SK-N-SH treated with all-trans-retinoic acid at 6 μM for 48 hours (cell line): Measurements from ENCODE around the gene CIAPIN1.

ENCODE experiments used
- ARNTL ChIP-seq: fragments of 450-650 bp; formaldehyde crosslinking; IDR thresholded peaks from 2 replicates; pipeline ENCODE4 v1.5.0; 2020; ENCODE audit warnings: low read depth, mild to moderate bottlenecking, moderate library complexity, borderline replicate concordance
- ISL1 ChIP-seq: fragments of 250-450 bp; sonication (Bioruptor Pico); IDR thresholded peaks from 2 replicates; pipeline ENCODE4 v2.1.2; 2022; ENCODE audit warnings: mild to moderate bottlenecking, moderate library complexity
- OSR1 ChIP-seq: fragments of 250-450 bp; sonication (Bioruptor Pico); IDR thresholded peaks from 2 replicates; pipeline ENCODE4 v1.8.0; 2022; ENCODE audit warnings: moderate library complexity, mild to moderate bottlenecking, inconsistent platforms
- POU6F1 ChIP-seq: fragments of 250-450 bp; sonication (Bioruptor Pico); IDR thresholded peaks from 2 replicates; pipeline ENCODE4 v1.8.0; 2021; ENCODE audit warnings: low read depth, mild to moderate bottlenecking, moderate library complexity, borderline replicate concordance
- PPARA ChIP-seq: fragments of 250-450 bp; sonication (Bioruptor Pico); IDR thresholded peaks from 2 replicates; pipeline ENCODE4 v1.5.0; 2020; ENCODE audit warnings: mild to moderate bottlenecking, borderline replicate concordance
- RARB ChIP-seq: fragments of 250-450 bp; sonication (Bioruptor Pico); IDR thresholded peaks from 2 replicates; pipeline ENCODE4 v1.8.0; 2021; ENCODE audit warnings: mild to moderate bottlenecking, moderate library complexity
- SNAI2 ChIP-seq: fragments of 250-450 bp; sonication (Bioruptor Pico); IDR thresholded peaks from 2 replicates; pipeline ENCODE4 v1.5.0; 2020; ENCODE audit warnings: mild to moderate bottlenecking, moderate library complexity
- TSHZ2 ChIP-seq: fragments of 250-450 bp; sonication (Bioruptor Pico); IDR thresholded peaks from 2 replicates; pipeline ENCODE4 v1.5.0; 2020; ENCODE audit warnings: mild to moderate bottlenecking, moderate library complexity
- ZFP3 ChIP-seq: fragments of 250-450 bp; sonication (Bioruptor Pico); IDR thresholded peaks from 2 replicates; pipeline ENCODE4 v1.5.0; 2020; ENCODE audit warnings: mild to moderate bottlenecking, moderate library complexity
- TF ChIP-seq, protein P1 (sequence below): fragments of 250-450 bp; sonication (Bioruptor Pico); IDR thresholded peaks from 2 replicates; pipeline ENCODE4 v1.8.0; 2020; ENCODE audit warnings: mild to moderate bottlenecking, moderate library complexity, borderline replicate concordance
- TF ChIP-seq, protein P2 (sequence below): fragments of 250-450 bp; sonication (Bioruptor Pico); IDR thresholded peaks from 2 replicates; pipeline ENCODE4 v1.5.1; 2020; ENCODE audit warnings: low read depth, mild to moderate bottlenecking, moderate library complexity

DNA sequence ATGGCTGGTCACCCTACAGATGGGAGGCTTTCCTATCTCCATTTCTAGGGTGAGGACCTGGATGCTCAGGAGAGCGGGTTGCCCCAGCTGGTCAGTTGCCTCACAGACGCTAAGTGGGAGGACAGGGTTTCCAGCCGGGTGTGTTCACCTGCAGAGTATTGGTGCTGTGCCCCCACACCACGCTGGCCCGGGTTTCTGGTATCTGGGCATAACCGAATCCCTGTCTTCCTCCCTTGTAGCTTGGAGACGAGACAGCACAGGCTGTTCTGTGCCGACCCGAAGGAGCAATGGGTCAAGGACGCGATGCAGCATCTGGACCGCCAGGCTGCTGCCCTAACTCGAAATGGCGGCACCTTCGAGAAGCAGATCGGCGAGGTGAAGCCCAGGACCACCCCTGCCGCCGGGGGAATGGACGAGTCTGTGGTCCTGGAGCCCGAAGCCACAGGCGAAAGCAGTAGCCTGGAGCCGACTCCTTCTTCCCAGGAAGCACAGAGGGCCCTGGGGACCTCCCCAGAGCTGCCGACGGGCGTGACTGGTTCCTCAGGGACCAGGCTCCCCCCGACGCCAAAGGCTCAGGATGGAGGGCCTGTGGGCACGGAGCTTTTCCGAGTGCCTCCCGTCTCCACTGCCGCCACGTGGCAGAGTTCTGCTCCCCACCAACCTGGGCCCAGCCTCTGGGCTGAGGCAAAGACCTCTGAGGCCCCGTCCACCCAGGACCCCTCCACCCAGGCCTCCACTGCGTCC, 65.2 kb downstream of the CIAPIN1 start:
- TF ChIP-seq RARB = no peak
- no peak for TF ChIP-seq OSR1 (CRISPR knock-in tag)
- no peak for TF ChIP-seq ZFP3 (CRISPR knock-in tag)
- TF ChIP-seq, protein P1, sequence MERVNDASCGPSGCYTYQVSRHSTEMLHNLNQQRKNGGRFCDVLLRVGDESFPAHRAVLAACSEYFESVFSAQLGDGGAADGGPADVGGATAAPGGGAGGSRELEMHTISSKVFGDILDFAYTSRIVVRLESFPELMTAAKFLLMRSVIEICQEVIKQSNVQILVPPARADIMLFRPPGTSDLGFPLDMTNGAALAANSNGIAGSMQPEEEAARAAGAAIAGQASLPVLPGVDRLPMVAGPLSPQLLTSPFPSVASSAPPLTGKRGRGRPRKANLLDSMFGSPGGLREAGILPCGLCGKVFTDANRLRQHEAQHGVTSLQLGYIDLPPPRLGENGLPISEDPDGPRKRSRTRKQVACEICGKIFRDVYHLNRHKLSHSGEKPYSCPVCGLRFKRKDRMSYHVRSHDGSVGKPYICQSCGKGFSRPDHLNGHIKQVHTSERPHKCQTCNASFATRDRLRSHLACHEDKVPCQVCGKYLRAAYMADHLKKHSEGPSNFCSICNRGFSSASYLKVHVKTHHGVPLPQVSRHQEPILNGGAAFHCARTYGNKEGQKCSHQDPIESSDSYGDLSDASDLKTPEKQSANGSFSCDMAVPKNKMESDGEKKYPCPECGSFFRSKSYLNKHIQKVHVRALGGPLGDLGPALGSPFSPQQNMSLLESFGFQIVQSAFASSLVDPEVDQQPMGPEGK (CRISPR knock-in tag) = no peak
- TF ChIP-seq SNAI2 = no peak
- no peak for TF ChIP-seq ARNTL
- no peak for TF ChIP-seq ISL1 (CRISPR knock-in tag)
- TF ChIP-seq TSHZ2 (CRISPR knock-in tag) = no peak
- TF ChIP-seq, protein P2, sequence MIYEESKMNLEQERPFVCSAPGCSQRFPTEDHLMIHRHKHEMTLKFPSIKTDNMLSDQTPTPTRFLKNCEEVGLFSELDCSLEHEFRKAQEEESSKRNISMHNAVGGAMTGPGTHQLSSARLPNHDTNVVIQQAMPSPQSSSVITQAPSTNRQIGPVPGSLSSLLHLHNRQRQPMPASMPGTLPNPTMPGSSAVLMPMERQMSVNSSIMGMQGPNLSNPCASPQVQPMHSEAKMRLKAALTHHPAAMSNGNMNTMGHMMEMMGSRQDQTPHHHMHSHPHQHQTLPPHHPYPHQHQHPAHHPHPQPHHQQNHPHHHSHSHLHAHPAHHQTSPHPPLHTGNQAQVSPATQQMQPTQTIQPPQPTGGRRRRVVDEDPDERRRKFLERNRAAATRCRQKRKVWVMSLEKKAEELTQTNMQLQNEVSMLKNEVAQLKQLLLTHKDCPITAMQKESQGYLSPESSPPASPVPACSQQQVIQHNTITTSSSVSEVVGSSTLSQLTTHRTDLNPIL = no peak
- TF ChIP-seq PPARA (CRISPR knock-in tag) = no peak
- TF ChIP-seq POU6F1 (CRISPR knock-in tag) = no peak
